Activated CD8-positive, alpha-beta memory T cell treated with anti-CD3 and anti-CD28 coated beads for 48 hours (primary cell): Measurements from ENCODE around the gene TDRD7.
A peak's percentile ranks its signal among the peaks of the same experiment; 100 is the strongest.

ENCODE experiments used
- DNase-seq, 3 experiments: peaks; one replicate each; pipeline ENCODE4 v3.0.0-alpha.2; 2020; ENCODE audit warnings: low read depth in 2 of 3, low spot score in 2 of 3

Gene TDRD7

GRCh38 chr9:97386733-97387503 lies 25.0 kb upstream of the TDRD7 start:
- peak; percentile 61 to 91 (median 89) for DNase-seq

GRCh38 chr9:97387504-97387886 lies 24.4 kb upstream of the TDRD7 start:
- DNase-seq, result no peak

GRCh38 chr9:97387936-97388684 lies 23.8 kb upstream of the TDRD7 start:
- DNase-seq, result no peak

GRCh38 chr9:97388721-97389238 lies 23.1 kb upstream of the TDRD7 start:
- DNase-seq, result peak in 1 of 3 experiments; percentile 27

GRCh38 chr9:97389249-97389648 lies 22.6 kb upstream of the TDRD7 start:
- DNase-seq, result no peak

- no peak for DNase-seq
Measured at GRCh38 chr9:97390791-97391406, 21.0 kb upstream of the TDRD7 start.

GRCh38 chr9:97394881-97395280 lies 17.0 kb upstream of the TDRD7 start:
- no peak for DNase-seq

DNA sequence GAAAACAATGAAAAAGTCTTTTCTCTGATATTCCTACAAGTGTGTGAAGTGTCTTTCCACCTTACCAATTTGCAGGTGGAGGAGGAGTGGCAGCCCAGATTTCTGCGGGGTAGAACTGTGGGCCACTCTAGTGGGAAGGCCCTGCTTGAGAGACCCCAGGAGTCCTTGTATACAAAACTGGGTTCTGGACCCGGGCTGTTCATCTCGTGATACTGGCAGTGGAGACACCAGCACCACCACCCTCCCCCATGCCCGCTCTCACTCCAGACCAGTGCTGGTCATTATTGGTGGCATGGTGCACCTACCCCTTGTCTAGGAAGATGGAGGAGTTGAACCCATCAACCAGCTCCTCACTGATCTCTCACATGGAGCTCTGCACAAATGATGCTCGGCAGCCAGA lies 16.2 kb upstream of the TDRD7 start:
- no peak for DNase-seq

DNA sequence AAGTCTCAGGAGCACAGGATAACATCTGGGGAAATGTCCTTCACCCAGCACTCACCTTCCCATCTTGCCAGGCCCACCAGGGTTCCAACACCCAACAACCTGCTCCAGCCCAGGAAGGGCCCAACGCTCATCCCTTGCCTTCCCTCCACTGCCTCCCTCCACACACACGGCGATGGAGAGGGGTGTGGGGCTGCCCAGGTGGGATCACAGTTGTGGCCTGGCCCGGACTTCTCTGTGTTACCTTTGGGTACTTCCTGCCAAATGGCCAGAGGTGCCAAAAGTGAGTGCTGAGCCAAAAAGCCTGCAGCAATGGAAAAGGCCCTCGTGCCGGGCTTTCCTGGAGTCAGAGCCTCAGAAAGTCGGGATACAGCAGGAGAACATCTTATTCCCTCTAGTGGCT lies 15.6 kb upstream of the TDRD7 start:
- DNase-seq, result no peak

DNA sequence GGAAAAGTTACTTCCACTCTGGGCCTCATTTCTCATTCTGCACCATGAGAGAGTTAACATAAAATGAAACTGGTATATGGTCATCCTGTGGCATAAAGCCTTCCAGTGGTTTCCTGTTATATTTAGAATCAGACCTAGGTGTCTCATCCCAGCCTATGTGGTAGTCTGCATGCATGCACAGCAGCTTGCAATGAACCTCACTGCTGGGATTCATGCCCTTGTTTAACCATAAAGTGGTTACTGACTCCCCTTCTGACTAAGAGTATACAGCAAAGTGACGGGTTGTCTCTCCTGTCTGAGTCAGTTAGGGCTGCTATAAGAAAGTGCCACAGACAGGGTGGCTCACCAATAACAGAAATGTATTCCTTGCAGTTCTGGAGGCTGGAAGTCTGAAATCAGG lies 14.7 kb upstream of the TDRD7 start:
- DNase-seq, result no peak

DNA sequence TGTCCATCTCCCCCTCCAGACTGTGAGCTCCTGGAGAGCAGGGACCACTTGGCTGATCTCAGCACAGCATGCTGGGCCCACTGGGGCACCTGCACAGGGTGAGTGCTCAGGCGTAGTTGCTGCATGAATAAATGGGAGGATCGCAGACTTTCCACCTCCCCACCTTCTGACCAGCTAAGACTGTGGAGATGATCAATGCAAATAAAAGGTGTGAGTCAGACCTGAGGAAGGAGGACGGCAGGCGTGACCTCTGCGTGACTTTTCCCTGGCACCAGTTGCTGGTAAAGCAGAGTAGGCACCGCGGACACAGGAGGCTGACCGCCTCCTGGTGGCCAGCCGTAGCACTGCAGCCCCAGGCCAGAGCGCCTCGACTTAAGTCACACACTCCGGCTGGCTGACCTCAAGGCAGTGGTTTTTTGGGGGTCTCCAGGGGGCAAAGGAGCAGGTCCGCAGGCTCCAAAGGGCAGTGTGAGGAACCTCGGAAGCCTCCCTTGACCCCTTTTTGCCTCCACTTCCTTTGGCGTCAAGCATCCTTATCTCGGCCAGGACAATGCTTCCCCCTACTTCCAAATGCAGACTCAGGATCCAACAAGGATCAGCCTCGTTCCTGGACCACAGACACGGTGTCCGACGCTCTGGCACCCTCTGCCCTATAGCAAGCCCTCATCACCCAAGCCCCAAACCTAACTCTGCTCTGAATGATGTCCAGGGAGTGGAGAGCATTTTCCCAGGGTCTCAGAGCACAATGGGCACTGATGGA lies 12.7 kb upstream of the TDRD7 start:
- peak in 2 of 3 experiments; percentile 25 to 57 for DNase-seq

- no peak for DNase-seq
Measured at GRCh38 chr9:97403746-97404316, 8.1 kb upstream of the TDRD7 start.

GRCh38 chr9:97405551-97405950 lies 6.3 kb upstream of the TDRD7 start:
- no peak for DNase-seq

GRCh38 chr9:97406620-97407177 lies 5.2 kb upstream of the TDRD7 start:
- DNase-seq, result no peak

DNA sequence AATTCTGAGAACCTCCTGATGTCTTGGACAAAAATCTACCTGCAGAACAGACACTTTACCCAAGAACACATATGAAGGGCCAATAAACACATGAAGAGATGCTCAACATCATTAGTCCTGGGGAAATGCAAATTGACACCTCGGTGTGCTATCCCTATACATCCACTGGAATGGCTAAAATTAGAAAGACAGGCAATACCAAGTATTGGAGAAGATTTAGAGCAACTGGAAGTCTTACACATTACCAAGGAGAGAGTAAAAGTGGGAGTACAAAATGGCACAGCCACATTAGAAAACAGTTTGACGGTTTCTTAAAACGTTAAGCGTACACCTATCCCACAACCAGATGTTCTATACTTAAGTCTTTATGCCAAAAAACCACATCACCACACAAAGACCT lies 3.3 kb upstream of the TDRD7 start:
- no peak for DNase-seq

DNA sequence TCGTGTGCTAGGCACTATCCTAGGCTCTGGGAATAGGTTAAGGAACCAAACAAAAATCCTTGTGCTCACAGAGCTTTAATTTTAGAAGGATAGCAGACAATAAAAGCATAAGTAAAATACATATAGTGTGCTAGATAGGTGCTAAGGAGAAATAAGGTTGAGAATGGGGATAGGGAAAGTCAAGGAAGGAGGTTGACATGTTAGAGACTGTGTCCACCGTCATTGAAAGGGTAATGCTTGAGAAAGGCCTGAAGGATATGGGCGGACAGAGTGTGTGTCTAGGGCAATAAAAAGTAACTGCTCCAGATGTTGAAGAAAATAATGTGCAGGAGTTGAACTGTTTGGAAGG lies 482 bp upstream of the TDRD7 start:
- no peak for DNase-seq

GRCh38 chr9:97412626-97413385 lies 910 bp downstream of the TDRD7 start:
- DNase-seq, result no peak

GRCh38 chr9:97413462-97413861 lies 1.6 kb downstream of the TDRD7 start:
- no peak for DNase-seq

- no peak for DNase-seq
Measured at GRCh38 chr9:97415146-97415545, 3.2 kb downstream of the TDRD7 start.

- no peak for DNase-seq
Measured at GRCh38 chr9:97418880-97419279, 7.0 kb downstream of the TDRD7 start.
